Hepatocyte (in vitro differentiated cells): ENCODE measurements around the gene STAB2. TPM values are rescaled to one million over a fixed set of nuclear protein-coding genes. Genes with fewer than 3 reads are reported as not detected.

Source experiments
- DNase-seq: peaks from one replicate; pipeline ENCODE4 v3.0.0-alpha.2; 2016; ENCODE audit warnings: low spot score
- H2AFZ ChIP-seq: fragments of 200-600 bp; sonication (generic); 2 replicates; pipeline ENCODE4 v1.6.0; 2016; ENCODE audit warnings: antibody characterized with exemption, mild to moderate bottlenecking
- H3K27ac ChIP-seq: fragments of 200-600 bp; sonication (generic); 2 replicates; pipeline ENCODE4 v1.5.1; 2016; ENCODE audit warnings: mild to moderate bottlenecking
- H3K27me3 ChIP-seq: fragments of 200-600 bp; sonication (generic); 2 replicates; pipeline ENCODE4 v1.6.1; 2016
- H3K36me3 ChIP-seq: fragments of 200-600 bp; sonication (generic); replicated peaks from 2 replicates; pipeline ENCODE4 v1.5.1; 2016; ENCODE audit warnings: low read depth; ENCODE audit not compliant: insufficient read depth
- H3K4me1 ChIP-seq: fragments of 200-600 bp; sonication (generic); 2 replicates; pipeline ENCODE4 v1.5.1; 2016; ENCODE audit warnings: mild to moderate bottlenecking, moderate library complexity; ENCODE audit not compliant: insufficient read depth
- H3K4me2 ChIP-seq: fragments of 200-600 bp; sonication (generic); 2 replicates; pipeline ENCODE4 v1.6.0; 2016
- H3K4me3 ChIP-seq: fragments of 200-600 bp; sonication (generic); 2 replicates; pipeline ENCODE4 v1.5.1; 2016; ENCODE audit warnings: mild to moderate bottlenecking
- H3K79me2 ChIP-seq: fragments of 200-600 bp; sonication (generic); 2 replicates; pipeline ENCODE4 v1.6.0; 2017; ENCODE audit warnings: mild to moderate bottlenecking
- H3K9me2 ChIP-seq: fragments of 200-600 bp; sonication (generic); replicated peaks from 2 replicates; pipeline ENCODE4 v1.6.0; 2017; ENCODE audit warnings: mild to moderate bottlenecking; ENCODE audit not compliant: insufficient read depth
- H3K9me3 ChIP-seq: fragments of 200-600 bp; sonication (generic); 2 replicates; pipeline ENCODE4 v1.5.1; 2016; ENCODE audit warnings: low read depth, mild to moderate bottlenecking
- H4K20me1 ChIP-seq: fragments of 200-600 bp; sonication (generic); 2 replicates; pipeline ENCODE4 v1.6.0; 2016; ENCODE audit warnings: mild to moderate bottlenecking; ENCODE audit not compliant: insufficient read depth, poor library complexity, severe bottlenecking
- EZH2 ChIP-seq: fragments of 200-600 bp; sonication (generic); IDR thresholded peaks from 2 replicates; pipeline ENCODE4 v1.6.1; 2016; ENCODE audit warnings: antibody characterized with exemption, mild to moderate bottlenecking, borderline replicate concordance
- EZH2phosphoT487 ChIP-seq: fragments of 200-600 bp; sonication (generic); IDR thresholded peaks from one replicate; pipeline ENCODE4 v1.6.1; 2018; ENCODE audit warnings: antibody characterized with exemption, mild to moderate bottlenecking, low read depth, moderate library complexity; ENCODE audit not compliant: unreplicated experiment, severe bottlenecking
- WGBS: methylation state at CpG from one replicate; pipeline ENCODE4 v1.1.6; 2016; ENCODE audit warnings: low lambda C conversion rate; ENCODE audit errors: missing lambda C conversion rate; 5-methylcytosine and 5-hydroxymethylcytosine counted together
- polyA plus RNA-seq: library from polyadenylated mRNA; unstranded; fragments of >200 nt; fragmentation: Nextera tagmentation; extraction: Ambion mirVana; gene quantifications from 2 replicates; pipeline ENCODE4 v1.2.1, GENCODE V29; 2016
- total RNA-seq: library from RNA; depleted of rRNA; stranded (reverse); fragments of >200 nt; gene quantifications from 2 replicates; pipeline ENCODE4 v1.2.3, GENCODE V29; 2014
- TF ChIP-seq, protein P1 (sequence below): fragments of 200-600 bp; sonication (generic); IDR thresholded peaks from 2 replicates; pipeline ENCODE4 v1.5.1; 2016; ENCODE audit warnings: antibody characterized with exemption, mild to moderate bottlenecking; ENCODE audit not compliant: poor library complexity

The STAB2 gene
- total and polyA plus RNA-seq, 2 experiments from 2014 or later: not detected

DNA sequence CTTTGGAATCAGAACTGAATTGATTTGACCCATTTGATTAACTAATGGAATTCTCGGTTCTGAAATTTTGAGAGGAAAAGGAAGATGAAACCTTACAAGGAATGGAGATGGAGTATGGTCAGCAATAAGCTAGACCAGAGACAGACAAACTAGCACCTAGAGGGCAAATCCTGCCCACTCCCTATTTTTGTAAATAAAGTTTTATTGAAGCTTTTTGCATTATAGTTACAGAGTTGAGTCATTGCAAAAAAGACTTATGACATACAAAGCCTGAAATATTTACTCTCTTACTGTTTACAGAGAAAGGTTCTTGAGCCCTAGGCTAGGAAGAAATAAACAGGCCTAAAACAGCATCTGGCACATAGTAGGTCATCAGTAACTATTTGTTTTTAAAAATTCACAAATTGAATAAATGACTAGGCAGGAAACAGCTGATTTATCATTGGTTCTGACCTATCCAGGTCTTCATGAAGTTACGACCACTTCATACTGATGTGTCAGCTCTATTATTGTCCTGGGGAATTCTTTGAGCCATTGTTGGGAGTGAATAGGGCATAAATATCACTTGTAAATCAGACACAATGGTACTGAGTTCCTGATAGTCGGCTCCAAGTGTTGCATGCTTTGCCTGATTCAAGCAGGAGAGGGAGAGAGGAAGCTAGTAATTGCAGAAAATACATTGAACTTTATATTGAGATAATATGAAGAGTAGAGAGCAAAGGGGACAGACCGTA, 14.6 kb upstream of the STAB2 start:
- no peaks in the 10 kb centered on the region for H3K27me3 ChIP-seq
- H3K4me2 ChIP-seq: no peak overlapping the region
- H3K4me1 ChIP-seq: no peaks in the 10 kb centered on the region
- H3K36me3 ChIP-seq: no peaks in the 10 kb centered on the region
- TF ChIP-seq EZH2phosphoT487 (no peak), EZH2 (no peak)
- TF ChIP-seq, protein P1, sequence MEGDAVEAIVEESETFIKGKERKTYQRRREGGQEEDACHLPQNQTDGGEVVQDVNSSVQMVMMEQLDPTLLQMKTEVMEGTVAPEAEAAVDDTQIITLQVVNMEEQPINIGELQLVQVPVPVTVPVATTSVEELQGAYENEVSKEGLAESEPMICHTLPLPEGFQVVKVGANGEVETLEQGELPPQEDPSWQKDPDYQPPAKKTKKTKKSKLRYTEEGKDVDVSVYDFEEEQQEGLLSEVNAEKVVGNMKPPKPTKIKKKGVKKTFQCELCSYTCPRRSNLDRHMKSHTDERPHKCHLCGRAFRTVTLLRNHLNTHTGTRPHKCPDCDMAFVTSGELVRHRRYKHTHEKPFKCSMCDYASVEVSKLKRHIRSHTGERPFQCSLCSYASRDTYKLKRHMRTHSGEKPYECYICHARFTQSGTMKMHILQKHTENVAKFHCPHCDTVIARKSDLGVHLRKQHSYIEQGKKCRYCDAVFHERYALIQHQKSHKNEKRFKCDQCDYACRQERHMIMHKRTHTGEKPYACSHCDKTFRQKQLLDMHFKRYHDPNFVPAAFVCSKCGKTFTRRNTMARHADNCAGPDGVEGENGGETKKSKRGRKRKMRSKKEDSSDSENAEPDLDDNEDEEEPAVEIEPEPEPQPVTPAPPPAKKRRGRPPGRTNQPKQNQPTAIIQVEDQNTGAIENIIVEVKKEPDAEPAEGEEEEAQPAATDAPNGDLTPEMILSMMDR: no peak
- no peak overlapping the region for H2AFZ ChIP-seq
- no peak overlapping the region for H3K4me3 ChIP-seq
- no peaks in the 10 kb centered on the region for H3K9me3 ChIP-seq
- WGBS: 88% methylated on average over 4 of the region's 4 CpGs
- no peak overlapping the region for H3K27ac ChIP-seq
- no peaks in the 10 kb centered on the region for H4K20me1 ChIP-seq
- no peak for DNase-seq
- H3K9me2 ChIP-seq: no peaks in the 10 kb centered on the region
- H3K79me2 ChIP-seq: no peaks in the 10 kb centered on the region

DNA sequence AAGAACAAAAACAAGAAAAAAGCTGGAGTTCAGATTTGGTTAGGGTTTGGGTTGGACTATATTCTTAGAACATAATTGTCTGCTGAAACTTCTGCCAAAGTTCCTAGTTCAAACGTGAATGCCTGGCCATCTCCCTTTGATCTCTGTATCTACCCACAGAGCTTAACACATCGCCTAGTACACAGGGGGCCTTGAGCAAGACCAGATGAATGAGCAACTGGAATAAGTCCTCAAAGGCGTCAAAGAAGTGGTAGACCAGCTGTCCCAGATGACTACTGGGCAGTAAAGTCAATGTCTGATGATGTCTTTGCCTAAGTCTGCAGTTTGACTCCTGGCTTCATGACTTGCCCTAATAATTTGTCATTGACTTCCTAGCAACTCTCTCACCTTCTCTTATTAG, 13.9 kb upstream of the STAB2 start:
- TF ChIP-seq EZH2phosphoT487 (no peak), EZH2 (no peak)
- TF ChIP-seq, protein P1: no peak
- Histone ChIP-seq H3K4me2 (no peak overlapping the region), H3K36me3 (no peaks in the 10 kb centered on the region), H2AFZ (no peak overlapping the region), H3K4me3 (no peak overlapping the region), H3K27ac (no peak overlapping the region), H3K9me3 (no peaks in the 10 kb centered on the region), H3K4me1 (no peaks in the 10 kb centered on the region), H3K27me3 (no peaks in the 10 kb centered on the region), H3K79me2 (no peaks in the 10 kb centered on the region), H3K9me2 (no peaks in the 10 kb centered on the region), H4K20me1 (no peaks in the 10 kb centered on the region)
- no peak for DNase-seq
- WGBS: 41% methylated on average over 3 of the region's 3 CpGs

DNA sequence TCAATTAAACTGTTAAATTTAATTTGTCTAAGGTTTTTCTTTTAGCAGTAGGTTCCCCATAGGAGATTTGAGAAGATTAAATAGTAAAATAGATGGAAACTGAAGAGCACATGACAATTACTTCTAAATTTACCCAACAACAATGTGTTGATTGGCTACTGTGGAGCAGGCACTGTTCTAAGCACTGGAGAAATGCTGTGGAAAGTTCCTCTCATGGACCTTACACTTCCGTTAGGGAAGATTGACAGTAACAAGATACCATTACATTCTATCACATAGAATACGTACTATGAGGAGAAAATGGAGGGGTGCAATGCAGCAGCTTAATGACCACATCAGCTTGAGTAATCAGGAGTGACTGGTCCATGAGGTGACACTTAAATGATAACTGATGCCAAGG, 8.1 kb upstream of the STAB2 start:
- H3K36me3 ChIP-seq: no peaks in the 10 kb centered on the region
- peaks cover 30% of the 10 kb centered on the region for H3K27me3 ChIP-seq
- no peaks in the 10 kb centered on the region for H3K9me2 ChIP-seq
- no peak overlapping the region for H3K4me2 ChIP-seq
- no peak for DNase-seq
- no peaks in the 10 kb centered on the region for H3K4me1 ChIP-seq
- TF ChIP-seq, protein P1: no peak
- TF ChIP-seq EZH2phosphoT487 (no peak), EZH2 (no peak)
- H4K20me1 ChIP-seq: no peaks in the 10 kb centered on the region
- no peak overlapping the region for H3K4me3 ChIP-seq
- H3K27ac ChIP-seq: no peak overlapping the region
- 59% methylated on average over 2 of the region's 2 CpGs for WGBS
- no peaks in the 10 kb centered on the region for H3K79me2 ChIP-seq
- H3K9me3 ChIP-seq: no peaks in the 10 kb centered on the region
- H2AFZ ChIP-seq: no peak overlapping the region
